Activated effector memory CD4-positive, alpha-beta T cell treated with anti-CD3 and anti-CD28 coated beads, Interleukin-2, amount 50 U/mL, for 16 hours (primary cell): ENCODE measurements around the gene SEPSECS.

Source experiments
- DNase-seq: peaks from one replicate; pipeline ENCODE4 v3.0.0-alpha.2; 2020

SEPSECS gene

GRCh38 chr4:25154594-25155265 is 5.5 kb downstream of the SEPSECS start:
- no peak for DNase-seq

- DNase-seq: no peak
These were observed 14.2 kb downstream of the SEPSECS start for GRCh38 chr4:25146076-25146475.

- DNase-seq: no peak
These were observed 15.3 kb downstream of the SEPSECS start for GRCh38 chr4:25144870-25145481.

- DNase-seq: no peak
These were observed 17.8 kb downstream of the SEPSECS start for GRCh38 chr4:25142468-25142867.

GRCh38 chr4:25141592-25141991 is 18.7 kb downstream of the SEPSECS start:
- DNase-seq: no peak

- DNase-seq: no peak
These were observed 27.1 kb downstream of the SEPSECS start for GRCh38 chr4:25133132-25133531.

GRCh38 chr4:25131926-25132325 is 28.3 kb downstream of the SEPSECS start:
- DNase-seq: no peak

GRCh38 chr4:25131381-25131780 is 28.9 kb downstream of the SEPSECS start:
- DNase-seq: no peak

- no peak for DNase-seq
These were observed 30.3 kb downstream of the SEPSECS start for GRCh38 chr4:25129917-25130316.

GRCh38 chr4:25128671-25129070 is 31.6 kb downstream of the SEPSECS start:
- no peak for DNase-seq

GRCh38 chr4:25123236-25123635 is 37.0 kb downstream of the SEPSECS start:
- DNase-seq: no peak

- DNase-seq: no peak
These were observed 39.9 kb downstream of the SEPSECS start for GRCh38 chr4:25120146-25120940.

GRCh38 chr4:25117716-25118472 is 42.4 kb downstream of the SEPSECS start:
- DNase-seq: no peak

GRCh38 chr4:25117274-25117673 is 43.0 kb downstream of the SEPSECS start:
- no peak for DNase-seq

GRCh38 chr4:25113915-25114904 is 46.0 kb downstream of the SEPSECS start:
- no peak for DNase-seq

- no peak for DNase-seq
These were observed 47.3 kb downstream of the SEPSECS start for GRCh38 chr4:25112995-25113380.

- DNase-seq: no peak
These were observed 47.8 kb downstream of the SEPSECS start for GRCh38 chr4:25112366-25112994.

- DNase-seq: no peak
These were observed 48.5 kb downstream of the SEPSECS start for GRCh38 chr4:25111648-25112196.

- no peak for DNase-seq
These were observed 49.5 kb downstream of the SEPSECS start for GRCh38 chr4:25110527-25111329.

GRCh38 chr4:25109511-25109910 is 50.7 kb downstream of the SEPSECS start:
- no peak for DNase-seq
